Urinary bladder (tissue), 4 donors: ENCODE data around the gene AARS1. TPM values are rescaled to one million over a fixed set of nuclear protein-coding genes. Genes with fewer than 3 reads are reported as not detected.
"Not testable (repeated sequence)": the region's sequence is repeated elsewhere in the genome, so short reads cannot be mapped to it uniquely, and the experiment has no call there.

Source experiments
- DNase-seq: peaks from one replicate; pipeline ENCODE4 v3.0.0-alpha.2; 2015; ENCODE audit errors: extremely low spot score
- H3K27ac ChIP-seq: one replicate; pipeline ENCODE4 v1.5.1; 2013; ENCODE audit warnings: low read depth, mild to moderate bottlenecking, moderate library complexity
- H3K36me3 ChIP-seq: one replicate; pipeline ENCODE4 v1.6.1; 2013; ENCODE audit warnings: mild to moderate bottlenecking, moderate library complexity; ENCODE audit not compliant: insufficient read depth
- H3K4me1 ChIP-seq: one replicate; pipeline ENCODE4 v1.6.1; 2013; ENCODE audit warnings: mild to moderate bottlenecking, moderate library complexity; ENCODE audit not compliant: insufficient read depth
- H3K4me3 ChIP-seq: one replicate; pipeline ENCODE4 v1.5.1; 2013; ENCODE audit warnings: low read depth, low read length
- WGBS: extraction: QIAGEN DNeasy Blood & Tissue Kit; methylation state at CpG from one replicate; pipeline ENCODE4 v1.1.7; 2013; 5-methylcytosine and 5-hydroxymethylcytosine counted together
- polyA plus RNA-seq: library from polyadenylated mRNA; stranded (reverse); fragments of 200-250 nt; gene quantifications from one replicate; pipeline ENCODE4 v1.2.3, GENCODE V29; 2013
- total RNA-seq: library from RNA; depleted of rRNA; stranded (reverse); fragments of >200 nt; gene quantifications from one replicate; pipeline ENCODE4 v1.2.3, GENCODE V29; 2014
- donor health status: healthy with polysubstance abuse.
- donor health status: healthy.

The AARS1 gene
- total and polyA plus RNA-seq, 2 donors: 47.4 to 70.5 TPM

GRCh38 chr16:70231831-70232230 is 57.5 kb downstream of the AARS1 start:
- not testable (repeated sequence) for H3K36me3 ChIP-seq, H3K4me1 ChIP-seq, H3K4me3 ChIP-seq, DNase-seq, H3K27ac ChIP-seq
- WGBS: 71% methylated on average over 2 of the region's 3 CpGs

- not testable (repeated sequence) for DNase-seq, H3K4me1 ChIP-seq, H3K36me3 ChIP-seq, H3K27ac ChIP-seq, H3K4me3 ChIP-seq
These were observed 63.3 kb downstream of the AARS1 start for GRCh38 chr16:70226024-70226423.

- DNase-seq, H3K27ac ChIP-seq, H3K36me3 ChIP-seq, H3K4me1 ChIP-seq, H3K4me3 ChIP-seq: not testable (repeated sequence)
- 93% methylated on average over 3 of the region's 4 CpGs for WGBS
These were observed 63.9 kb downstream of the AARS1 start for GRCh38 chr16:70225430-70225829.

- H3K4me3 ChIP-seq, H3K4me1 ChIP-seq, H3K36me3 ChIP-seq, DNase-seq, H3K27ac ChIP-seq: not testable (repeated sequence)
- 95% methylated on average over 19 of the region's 24 CpGs for WGBS
These were observed 64.7 kb downstream of the AARS1 start for GRCh38 chr16:70224645-70225044.

- DNase-seq, H3K27ac ChIP-seq, H3K4me1 ChIP-seq, H3K36me3 ChIP-seq, H3K4me3 ChIP-seq: not testable (repeated sequence)
- 72% methylated on average over 1 of the region's 3 CpGs for WGBS
These were observed 65.3 kb downstream of the AARS1 start for GRCh38 chr16:70223971-70224513.

- DNase-seq, H3K4me3 ChIP-seq, H3K27ac ChIP-seq, H3K4me1 ChIP-seq, H3K36me3 ChIP-seq: not testable (repeated sequence)
- 68% methylated on average over 1 of the region's 2 CpGs for WGBS
These were observed 66.1 kb downstream of the AARS1 start for GRCh38 chr16:70223216-70223615.

GRCh38 chr16:70222574-70222973 is 66.7 kb downstream of the AARS1 start:
- H3K4me1 ChIP-seq, H3K4me3 ChIP-seq, H3K27ac ChIP-seq, H3K36me3 ChIP-seq, DNase-seq: not testable (repeated sequence)
- WGBS: 79% methylated on average over 2 of the region's 2 CpGs

GRCh38 chr16:70218586-70218985 is 70.7 kb downstream of the AARS1 start:
- not testable (repeated sequence) for H3K4me3 ChIP-seq, H3K36me3 ChIP-seq, DNase-seq, H3K4me1 ChIP-seq, H3K27ac ChIP-seq
- WGBS: 60% methylated on average over 2 of the region's 2 CpGs

GRCh38 chr16:70206382-70206781 is 82.9 kb downstream of the AARS1 start:
- not testable (repeated sequence) for H3K4me1 ChIP-seq, H3K36me3 ChIP-seq, DNase-seq, H3K4me3 ChIP-seq, H3K27ac ChIP-seq
- 94% methylated on average over 6 of the region's 6 CpGs for WGBS

GRCh38 chr16:70204668-70205405 is 84.5 kb downstream of the AARS1 start:
- not testable (repeated sequence) for H3K27ac ChIP-seq, H3K36me3 ChIP-seq, DNase-seq, H3K4me1 ChIP-seq, H3K4me3 ChIP-seq
- 96% methylated on average over 37 of the region's 46 CpGs for WGBS

- not testable (repeated sequence) for DNase-seq, H3K4me1 ChIP-seq, H3K27ac ChIP-seq, H3K4me3 ChIP-seq, H3K36me3 ChIP-seq
- 95% methylated on average over 16 of the region's 29 CpGs for WGBS
These were observed 85.3 kb downstream of the AARS1 start for GRCh38 chr16:70204010-70204409.

- not testable (repeated sequence) for H3K36me3 ChIP-seq, H3K4me3 ChIP-seq, DNase-seq, H3K4me1 ChIP-seq, H3K27ac ChIP-seq
- WGBS: 66% methylated on average over 3 of the region's 7 CpGs
These were observed 85.8 kb downstream of the AARS1 start for GRCh38 chr16:70203508-70203907.
